ENCODE results near the gene TMTC1.

DNA sequence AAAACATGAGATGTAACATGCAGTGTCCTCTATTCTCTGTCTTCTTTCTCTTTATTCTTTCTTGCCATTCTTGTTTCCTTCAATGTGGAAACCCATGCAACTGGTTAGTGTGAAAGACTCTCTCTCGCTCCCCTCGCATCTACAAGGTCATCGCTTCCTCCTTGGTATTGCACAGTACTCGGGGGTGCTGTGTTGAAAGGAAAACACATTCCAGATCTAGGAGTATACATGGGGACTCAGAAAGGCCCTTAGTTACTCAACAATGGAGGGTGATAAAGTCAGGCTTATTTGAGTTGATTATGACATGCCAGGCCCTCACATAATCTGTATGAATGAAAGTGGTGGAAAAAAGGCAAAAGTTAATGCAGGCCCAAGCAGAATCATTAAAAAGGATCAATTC is 210.8 kb downstream of the TMTC1 start:
- TF ChIP-seq EZH2 (IDR thresholded peaks at IDR 0.05; ENCODE audit: borderline replicate concordance) (no peak), CTCF (IDR thresholded peaks at IDR 0.05; ENCODE audit: poor library complexity) (no peak), EZH2phosphoT487 (IDR thresholded peaks at IDR 0.05; ENCODE audit: low read depth, severe bottlenecking, unreplicated experiment) (no peak)

All from hepatocyte (in vitro differentiated cells).